Measurements from ENCODE around the gene SNRPN. TPM values are rescaled to one million over a fixed set of nuclear protein-coding genes. Genes with fewer than 3 reads are reported as not detected.
A peak's percentile ranks its signal among the peaks of the same experiment; 100 is the strongest.
"Not testable (repeated sequence)": the region's sequence is repeated elsewhere in the genome, so short reads cannot be mapped to it uniquely, and the experiment has no call there.

SNRPN gene
- total RNA-seq, 1 experiment from 2014 or later: 73.6 TPM

DNA sequence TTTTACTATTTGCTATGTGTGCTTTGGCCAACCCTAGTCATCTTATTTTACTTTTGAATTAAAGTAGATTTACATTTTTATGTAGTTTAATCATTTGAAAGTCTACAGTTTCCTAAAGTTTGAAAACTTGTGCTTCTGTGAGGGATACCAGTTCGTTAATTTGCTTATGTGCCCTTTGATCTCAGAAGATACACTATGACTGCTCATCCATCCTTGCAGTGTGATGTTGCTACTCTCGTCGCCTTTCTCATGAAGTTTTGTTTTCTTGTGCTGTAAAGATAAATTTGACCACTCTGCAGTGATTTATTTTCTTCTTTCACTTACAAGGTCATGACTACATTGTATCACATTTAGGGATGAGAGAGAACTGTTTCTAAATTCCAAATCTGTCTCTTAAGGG is 16.3 kb downstream of the SNRPN start:
- DNase-seq (ENCODE audit: low spot score): no peak

DNA sequence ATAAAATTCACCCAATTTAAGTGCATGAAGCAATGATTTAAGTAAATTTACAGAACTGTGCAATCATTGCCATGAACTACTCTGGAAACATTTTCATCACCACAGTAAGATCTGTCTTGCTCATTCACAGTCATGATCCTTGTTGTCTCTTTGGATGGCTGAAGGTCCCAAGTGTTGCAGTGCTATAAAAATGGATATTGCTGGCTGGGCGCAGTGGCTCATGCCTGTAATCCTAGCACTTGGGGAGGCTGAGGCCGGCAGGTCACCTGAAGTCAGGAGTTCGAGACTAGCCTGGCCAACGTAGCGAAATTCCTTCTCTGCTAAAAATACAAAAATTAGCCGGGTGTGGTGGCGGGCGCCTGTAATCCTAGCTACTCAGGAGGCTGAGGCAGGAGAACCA is 17.0 kb downstream of the SNRPN start:
- DNase-seq (ENCODE audit: low spot score): no peak

DNA sequence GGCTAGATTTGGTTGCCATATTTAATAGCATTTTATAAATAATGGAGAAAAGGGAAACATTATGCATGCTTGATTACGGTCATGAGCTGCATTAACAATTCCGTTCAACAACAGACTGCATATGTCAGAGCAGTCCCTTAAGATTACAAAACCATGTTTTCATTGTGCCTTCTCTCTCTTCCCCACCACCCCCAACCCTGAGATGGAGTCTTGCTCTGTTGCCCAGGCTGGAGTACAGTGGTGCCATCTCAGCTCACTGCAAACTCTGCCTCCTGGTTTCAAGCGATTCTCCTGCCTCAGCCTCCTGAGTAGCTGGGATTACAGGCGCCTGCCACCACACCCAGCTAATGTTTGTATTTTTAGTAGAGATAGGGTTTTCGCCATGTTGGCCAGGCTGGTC is 17.9 kb downstream of the SNRPN start:
- not testable (repeated sequence) for DNase-seq (ENCODE audit: low spot score)

DNA sequence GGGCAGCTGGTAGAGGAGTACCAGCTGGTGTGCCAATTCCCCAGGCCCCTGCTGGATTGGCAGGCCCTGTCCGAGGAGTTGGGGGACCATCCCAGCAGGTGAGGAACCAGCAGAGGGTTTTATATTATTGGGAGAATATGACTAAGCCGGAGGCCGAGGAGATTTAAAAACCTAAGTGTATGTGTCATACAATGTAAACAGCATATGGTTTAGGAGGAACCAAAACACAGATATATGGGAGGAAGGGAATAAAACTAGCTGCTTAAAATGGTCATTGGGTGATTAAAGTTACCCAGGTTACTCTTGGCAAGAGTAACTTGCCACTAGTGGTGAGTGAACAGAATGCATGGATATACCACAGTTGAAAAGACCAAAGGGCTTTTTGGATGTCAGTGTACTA is 22.1 kb downstream of the SNRPN start:
- DNase-seq (ENCODE audit: low spot score): no peak

DNA sequence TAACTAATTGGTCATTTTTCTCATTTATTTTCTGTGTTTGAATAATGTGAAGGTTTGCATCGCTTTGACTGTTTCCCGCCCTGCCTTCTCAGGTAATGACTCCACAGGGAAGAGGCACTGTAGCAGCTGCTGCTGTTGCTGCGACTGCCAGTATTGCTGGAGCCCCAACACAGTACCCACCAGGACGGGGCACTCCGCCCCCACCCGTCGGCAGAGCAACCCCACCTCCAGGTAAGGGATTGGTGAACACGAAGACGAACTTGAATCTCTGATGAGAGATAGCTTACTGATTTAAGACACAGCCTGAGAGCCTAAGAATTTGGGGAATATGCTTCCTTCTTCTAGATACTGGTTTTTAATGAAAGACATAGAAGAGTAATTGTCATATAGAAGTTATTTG is 22.9 kb downstream of the SNRPN start:
- DNase-seq (ENCODE audit: low spot score): no peak

DNA sequence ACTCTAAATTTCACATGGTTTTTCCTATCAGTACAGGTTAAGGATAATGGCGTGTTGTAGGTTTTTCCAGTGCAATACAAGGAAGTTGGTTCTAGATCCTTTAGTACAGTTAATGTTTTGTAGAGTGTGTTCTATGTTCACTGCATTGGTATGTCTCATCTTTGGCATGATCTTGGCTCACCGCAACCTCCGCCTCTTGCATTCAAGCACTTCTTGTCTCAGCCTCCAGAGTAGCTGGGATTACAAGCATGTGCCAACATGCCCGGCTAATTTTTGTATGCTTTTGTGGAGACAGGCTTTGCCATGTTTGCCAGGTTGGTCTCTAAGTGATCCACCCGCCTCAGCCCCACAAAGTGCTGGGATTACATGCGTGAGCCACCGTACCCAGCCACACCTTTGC is 30.4 kb downstream of the SNRPN start:
- DNase-seq (ENCODE audit: low spot score): no peak

- DNase-seq (ENCODE audit: low spot score): no peak
Observed at GRCh38 chr15:24986653-24987052, 31.9 kb downstream of the SNRPN start.

DNA sequence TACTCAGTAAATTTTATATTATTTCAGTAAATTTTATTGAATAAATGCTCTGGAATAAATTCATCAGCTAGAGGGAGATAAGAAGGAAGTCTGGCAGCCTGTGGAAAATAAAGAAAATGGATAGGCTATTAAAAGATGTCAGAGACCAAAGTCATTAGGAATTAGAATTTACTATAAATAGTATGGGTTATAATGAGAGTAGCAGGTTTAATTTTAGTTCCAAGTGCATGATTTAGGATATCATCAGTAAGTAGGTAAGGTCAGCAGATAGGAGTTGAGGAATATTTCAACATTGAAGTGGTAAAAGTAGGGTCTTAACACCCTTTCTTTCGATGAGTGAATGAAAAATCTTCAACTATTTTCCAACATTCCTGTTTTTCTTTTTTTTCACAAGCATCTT is 64.6 kb downstream of the SNRPN start:
- no peak for DNase-seq (ENCODE audit: low spot score)

GRCh38 chr15:25022233-25022632 is 67.4 kb downstream of the SNRPN start:
- peak; percentile 2 for DNase-seq (ENCODE audit: low spot score)

Other genes with a start within 250 kb of the SNRPN start
- gene SNURF, start within 50 bp of the SNRPN start, total RNA-seq (2014; rRNA removed; shearing (Covaris generic)): 0.84 TPM in 1 of 2 replicates, not detected in the other